ENCODE results near the gene SULF2. TPM values are rescaled to one million over a fixed set of nuclear protein-coding genes. Genes with fewer than 3 reads are reported as not detected.

Gene SULF2
- total and polyA plus RNA-seq, 4 donors: 8.1 to 25.4 (median 12.0) TPM

DNA sequence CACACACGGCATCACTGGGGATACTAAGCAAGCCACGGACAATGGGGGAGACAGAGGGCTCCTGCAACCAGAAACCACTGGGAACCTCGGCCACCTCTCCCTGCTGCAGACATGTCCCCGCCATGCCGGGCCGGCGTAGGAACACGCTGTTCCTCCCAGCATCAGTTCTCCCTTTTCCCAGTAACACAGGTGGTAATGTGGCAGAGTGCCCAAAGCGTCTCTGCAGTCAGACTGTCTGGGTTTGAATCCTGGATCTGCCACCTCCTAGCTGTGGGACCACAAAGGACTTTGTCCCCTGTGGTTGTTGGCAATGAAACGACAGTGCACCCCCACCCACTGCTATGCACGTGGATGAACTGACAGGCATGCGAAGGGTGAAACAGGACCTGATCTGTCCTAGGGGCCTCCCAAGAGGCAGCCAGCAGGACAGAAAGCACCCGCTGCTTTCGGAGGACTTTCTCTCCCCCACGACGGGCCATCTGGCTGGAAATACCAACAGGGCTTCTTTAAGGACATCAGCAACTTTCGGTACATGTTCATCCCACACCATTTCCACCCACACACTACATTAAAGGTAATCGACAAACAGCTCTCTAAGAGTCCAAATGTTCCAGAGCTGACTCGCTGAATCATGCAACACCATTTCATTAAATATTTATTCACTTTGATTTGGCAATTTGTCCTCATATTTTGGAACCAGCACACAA, 74.1 kb downstream of the SULF2 start:
- Histone ChIP-seq H3K9me3 (ENCODE audit: control insufficient read depth in 4 of 4, low read length in 3 of 4) (no peaks in the 10 kb centered on the region), H3K36me3 (ENCODE audit: control insufficient read depth in 4 of 4, insufficient read depth in 3 of 4, low read depth in 1 of 4, low read length in 3 of 4) (no peaks in the 10 kb centered on the region), H3K27me3 (ENCODE audit: control insufficient read depth in 4 of 4, insufficient read depth in 4 of 4, low read length in 3 of 4) (no peaks in the 10 kb centered on the region), H3K4me3 (ENCODE audit: low read depth in 1 of 3, low read length in 3 of 3) (no peak overlapping the region), H3K4me1 (ENCODE audit: control insufficient read depth in 4 of 4, insufficient read depth in 4 of 4, low read length in 3 of 4) (peaks cover 19 to 44% (median 41%) of the 10 kb centered on the region in 4 donors), H3K27ac (ENCODE audit: low read depth in 1 of 2, low read length in 2 of 2) (peak overlapping the region; percentile 81 to 87), H3K9ac (ENCODE audit: low read depth in 1 of 2, low read length in 2 of 2) (peak overlapping the region in 1 of 2 donors; percentile 40)
- DNase-seq (ENCODE audit: low spot score): peak; percentile 64
- WGBS: 26% methylated on average over 19 of the region's 19 CpGs
- TF ChIP-seq JUND (IDR thresholded peaks at IDR 0.05) (peak in 1 of 2 donors; percentile 50), HNF4G (IDR thresholded peaks at IDR 0.05) (peak; percentile 86), RAD21 (IDR thresholded peaks at IDR 0.05) (peak in 1 of 2 donors; percentile 45), SP1 (IDR thresholded peaks at IDR 0.05) (peak; percentile 96), TAF1 (conservative IDR thresholded peaks at IDR 0.05) (no peak), MAX (IDR thresholded peaks at IDR 0.05) (peak; percentile 74), YY1 (IDR thresholded peaks at IDR 0.05) (peak; percentile 75), EGR1 (IDR thresholded peaks at IDR 0.05; ENCODE audit: low read depth in 2 of 2) (peak; percentile 79 to 84), NR2F2 (IDR thresholded peaks at IDR 0.05) (no peak), FOXA2 (IDR thresholded peaks at IDR 0.05) (peak; percentile 56), FOXA1 (IDR thresholded peaks at IDR 0.05) (no peak), GABPA (IDR thresholded peaks at IDR 0.05 in 1 of 2, conservative IDR thresholded peaks at IDR 0.05 in 1 of 2) (no peak), REST (IDR thresholded peaks at IDR 0.05) (peak; percentile 66), ZBTB33 (IDR thresholded peaks at IDR 0.05) (peak; percentile 56), RXRA (IDR thresholded peaks at IDR 0.05) (peak; percentile 69 to 88), HNF4A (conservative IDR thresholded peaks at IDR 0.05) (peak; percentile 88 to 90), ATF3 (IDR thresholded peaks at IDR 0.05) (no peak)
- TF ChIP-seq, protein P1, sequence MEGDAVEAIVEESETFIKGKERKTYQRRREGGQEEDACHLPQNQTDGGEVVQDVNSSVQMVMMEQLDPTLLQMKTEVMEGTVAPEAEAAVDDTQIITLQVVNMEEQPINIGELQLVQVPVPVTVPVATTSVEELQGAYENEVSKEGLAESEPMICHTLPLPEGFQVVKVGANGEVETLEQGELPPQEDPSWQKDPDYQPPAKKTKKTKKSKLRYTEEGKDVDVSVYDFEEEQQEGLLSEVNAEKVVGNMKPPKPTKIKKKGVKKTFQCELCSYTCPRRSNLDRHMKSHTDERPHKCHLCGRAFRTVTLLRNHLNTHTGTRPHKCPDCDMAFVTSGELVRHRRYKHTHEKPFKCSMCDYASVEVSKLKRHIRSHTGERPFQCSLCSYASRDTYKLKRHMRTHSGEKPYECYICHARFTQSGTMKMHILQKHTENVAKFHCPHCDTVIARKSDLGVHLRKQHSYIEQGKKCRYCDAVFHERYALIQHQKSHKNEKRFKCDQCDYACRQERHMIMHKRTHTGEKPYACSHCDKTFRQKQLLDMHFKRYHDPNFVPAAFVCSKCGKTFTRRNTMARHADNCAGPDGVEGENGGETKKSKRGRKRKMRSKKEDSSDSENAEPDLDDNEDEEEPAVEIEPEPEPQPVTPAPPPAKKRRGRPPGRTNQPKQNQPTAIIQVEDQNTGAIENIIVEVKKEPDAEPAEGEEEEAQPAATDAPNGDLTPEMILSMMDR (IDR thresholded peaks at IDR 0.05; ENCODE audit: low read depth, low read length, missing input control): no peak
